Measurements from ENCODE around the gene ZGLP1.

Gene ZGLP1

DNA sequence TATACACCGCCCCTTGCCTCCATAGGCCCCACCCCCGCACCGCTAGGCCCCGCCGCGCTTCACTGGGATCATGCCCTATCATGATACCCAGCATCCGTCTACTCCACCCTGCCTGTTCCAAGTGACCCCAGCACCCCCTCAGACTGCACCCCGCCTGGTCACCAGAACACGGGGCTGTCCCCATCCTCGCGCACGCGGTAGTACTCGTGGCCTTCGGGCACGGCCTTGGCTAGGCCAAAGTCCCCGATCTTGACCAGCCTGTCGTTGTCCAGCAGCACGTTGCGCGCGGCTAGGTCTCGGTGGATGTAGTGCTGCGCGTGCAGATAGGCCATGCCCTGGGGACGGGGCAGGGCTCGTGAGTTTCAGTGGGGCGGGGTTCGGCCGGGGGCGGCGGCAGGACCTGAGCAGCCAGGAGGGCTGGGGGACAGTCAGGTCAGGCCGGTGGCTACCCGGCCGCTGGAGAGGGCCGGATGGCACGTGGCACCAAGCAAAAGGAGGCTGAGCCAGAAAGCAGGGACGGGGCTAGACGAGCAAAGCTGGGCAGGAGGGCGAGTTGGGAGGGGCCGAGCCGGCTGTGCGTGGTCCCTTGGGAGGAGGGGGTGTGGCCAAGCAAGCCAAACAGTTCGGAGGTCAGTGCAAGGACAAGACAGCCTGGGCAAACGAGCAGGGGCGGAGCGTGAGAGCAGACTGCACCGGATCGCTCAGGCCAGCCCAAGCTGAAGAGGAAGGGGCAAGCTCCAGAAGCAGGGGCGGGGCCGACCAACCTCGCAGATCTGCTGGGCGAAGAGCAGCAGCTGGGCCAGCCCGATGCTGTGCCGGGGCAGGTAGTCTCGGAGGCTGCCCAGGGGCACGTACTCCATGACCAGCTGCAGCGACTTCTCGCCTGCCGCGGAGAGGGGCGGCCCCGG, 43.4 kb upstream of the ZGLP1 start:
- H4K20me1 ChIP-seq (ENCODE audit: insufficient read depth, low read length, poor library complexity, severe bottlenecking), result no peaks in the 10 kb centered on the region
- no peaks in the 10 kb centered on the region for H3K4me1 ChIP-seq (ENCODE audit: insufficient read depth, low read length, poor library complexity, severe bottlenecking)
- H3F3A ChIP-seq (ENCODE audit: low read depth), result no peaks in the 10 kb centered on the region
- H3K9me2 ChIP-seq (replicated peaks; ENCODE audit: low read depth, low read length), result no peaks in the 10 kb centered on the region
- peaks cover 34% of the 10 kb centered on the region; the same call in 1 of the 2 replicates for H3K36me3 ChIP-seq (ENCODE audit: insufficient read depth, low read length)
- no peaks in the 10 kb centered on the region for H3K27me3 ChIP-seq (ENCODE audit: insufficient read depth, low read length, poor library complexity, severe bottlenecking)
- H3K79me2 ChIP-seq (ENCODE audit: insufficient read depth, low read length), result no peaks in the 10 kb centered on the region
- no peak overlapping the region for H3K4me2 ChIP-seq (ENCODE audit: low read depth, low read length, poor library complexity, severe bottlenecking)
- no peaks in the 10 kb centered on the region for H3K9me3 ChIP-seq (ENCODE audit: insufficient read depth, low read depth, low read length)
- H2AFZ ChIP-seq (ENCODE audit: low read length), result no peak overlapping the region
- H3K9ac ChIP-seq (ENCODE audit: low read depth, low read length, poor library complexity, severe bottlenecking), result no peak overlapping the region
- TF ChIP-seq, protein P1, sequence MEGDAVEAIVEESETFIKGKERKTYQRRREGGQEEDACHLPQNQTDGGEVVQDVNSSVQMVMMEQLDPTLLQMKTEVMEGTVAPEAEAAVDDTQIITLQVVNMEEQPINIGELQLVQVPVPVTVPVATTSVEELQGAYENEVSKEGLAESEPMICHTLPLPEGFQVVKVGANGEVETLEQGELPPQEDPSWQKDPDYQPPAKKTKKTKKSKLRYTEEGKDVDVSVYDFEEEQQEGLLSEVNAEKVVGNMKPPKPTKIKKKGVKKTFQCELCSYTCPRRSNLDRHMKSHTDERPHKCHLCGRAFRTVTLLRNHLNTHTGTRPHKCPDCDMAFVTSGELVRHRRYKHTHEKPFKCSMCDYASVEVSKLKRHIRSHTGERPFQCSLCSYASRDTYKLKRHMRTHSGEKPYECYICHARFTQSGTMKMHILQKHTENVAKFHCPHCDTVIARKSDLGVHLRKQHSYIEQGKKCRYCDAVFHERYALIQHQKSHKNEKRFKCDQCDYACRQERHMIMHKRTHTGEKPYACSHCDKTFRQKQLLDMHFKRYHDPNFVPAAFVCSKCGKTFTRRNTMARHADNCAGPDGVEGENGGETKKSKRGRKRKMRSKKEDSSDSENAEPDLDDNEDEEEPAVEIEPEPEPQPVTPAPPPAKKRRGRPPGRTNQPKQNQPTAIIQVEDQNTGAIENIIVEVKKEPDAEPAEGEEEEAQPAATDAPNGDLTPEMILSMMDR (conservative IDR thresholded peaks at IDR 0.05; ENCODE audit: low read length), result no peak
- no peak for TF ChIP-seq EZH2phosphoT487 (IDR thresholded peaks at IDR 0.05; ENCODE audit: borderline replicate concordance)
- no peak overlapping the region for H3K4me3 ChIP-seq (ENCODE audit: low read length, poor library complexity, severe bottlenecking)

DNA sequence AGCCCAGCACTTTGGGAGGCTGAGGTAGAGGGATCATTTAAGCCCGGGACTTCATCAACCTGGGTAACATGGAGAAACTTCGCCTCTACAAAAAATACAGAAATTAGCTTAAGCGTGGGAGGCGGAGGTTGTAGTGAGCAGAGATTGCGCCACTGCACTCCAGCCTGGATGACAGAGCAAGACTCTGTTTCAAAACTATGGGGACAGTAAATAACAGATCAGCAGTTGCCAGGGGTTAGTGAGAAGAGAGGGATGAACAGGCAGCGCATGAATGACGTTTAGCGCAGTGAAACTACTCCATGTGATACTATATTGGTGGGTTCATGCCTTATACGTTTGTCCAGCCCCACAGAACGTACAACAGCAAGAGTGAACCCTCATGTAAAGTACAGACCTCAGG, 36.9 kb upstream of the ZGLP1 start:
- peaks cover 7% of the 10 kb centered on the region; the same call in 1 of the 2 replicates for H3K36me3 ChIP-seq (ENCODE audit: insufficient read depth, low read length)
- H3K4me1 ChIP-seq (ENCODE audit: insufficient read depth, low read length, poor library complexity, severe bottlenecking), result no peaks in the 10 kb centered on the region
- H3K27me3 ChIP-seq (ENCODE audit: insufficient read depth, low read length, poor library complexity, severe bottlenecking), result no peaks in the 10 kb centered on the region
- no peaks in the 10 kb centered on the region for H3K79me2 ChIP-seq (ENCODE audit: insufficient read depth, low read length)
- no peak overlapping the region for H3K4me3 ChIP-seq (ENCODE audit: low read length, poor library complexity, severe bottlenecking)
- TF ChIP-seq, protein P1 (conservative IDR thresholded peaks at IDR 0.05; ENCODE audit: low read length), result no peak
- no peak for TF ChIP-seq EZH2phosphoT487 (IDR thresholded peaks at IDR 0.05; ENCODE audit: borderline replicate concordance)
- no peak overlapping the region for H2AFZ ChIP-seq (ENCODE audit: low read length)
- no peak overlapping the region for H3K4me2 ChIP-seq (ENCODE audit: low read depth, low read length, poor library complexity, severe bottlenecking)
- H3K9ac ChIP-seq (ENCODE audit: low read depth, low read length, poor library complexity, severe bottlenecking), result no peak overlapping the region
- H3F3A ChIP-seq (ENCODE audit: low read depth), result no peaks in the 10 kb centered on the region
- no peaks in the 10 kb centered on the region for H3K9me2 ChIP-seq (replicated peaks; ENCODE audit: low read depth, low read length)
- H4K20me1 ChIP-seq (ENCODE audit: insufficient read depth, low read length, poor library complexity, severe bottlenecking), result no peaks in the 10 kb centered on the region
- H3K9me3 ChIP-seq (ENCODE audit: insufficient read depth, low read depth, low read length), result no peaks in the 10 kb centered on the region

DNA sequence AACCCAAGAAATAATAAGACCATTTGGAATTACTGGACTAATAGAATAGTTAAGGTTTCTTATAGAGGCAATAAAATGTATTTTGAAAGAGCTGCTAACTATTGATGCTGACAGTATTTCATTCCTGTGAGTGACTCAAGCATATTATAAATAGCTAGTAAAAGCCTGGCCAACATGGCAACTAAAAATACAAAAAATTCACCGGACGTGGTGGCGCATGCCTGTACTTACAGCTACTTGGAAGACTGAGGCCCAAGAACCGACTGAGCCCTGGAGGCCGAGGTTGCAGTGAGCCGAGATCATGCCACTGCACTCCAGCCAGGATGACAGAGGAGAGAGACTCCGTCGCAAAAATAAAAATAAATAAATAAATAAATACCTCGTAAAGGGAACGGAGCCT, 35.2 kb upstream of the ZGLP1 start:
- Histone ChIP-seq H3K9ac (ENCODE audit: low read depth, low read length, poor library complexity, severe bottlenecking) (no peak overlapping the region), H3K9me3 (ENCODE audit: insufficient read depth, low read depth, low read length) (no peaks in the 10 kb centered on the region), H3F3A (ENCODE audit: low read depth) (no peaks in the 10 kb centered on the region), H2AFZ (ENCODE audit: low read length) (no peak overlapping the region), H3K9me2 (replicated peaks; ENCODE audit: low read depth, low read length) (no peaks in the 10 kb centered on the region), H3K4me3 (ENCODE audit: low read length, poor library complexity, severe bottlenecking) (no peak overlapping the region), H3K4me2 (ENCODE audit: low read depth, low read length, poor library complexity, severe bottlenecking) (no peak overlapping the region), H3K27me3 (ENCODE audit: insufficient read depth, low read length, poor library complexity, severe bottlenecking) (no peaks in the 10 kb centered on the region), H3K36me3 (ENCODE audit: insufficient read depth, low read length) (no peaks in the 10 kb centered on the region), H3K79me2 (ENCODE audit: insufficient read depth, low read length) (no peaks in the 10 kb centered on the region), H4K20me1 (ENCODE audit: insufficient read depth, low read length, poor library complexity, severe bottlenecking) (no peaks in the 10 kb centered on the region), H3K4me1 (ENCODE audit: insufficient read depth, low read length, poor library complexity, severe bottlenecking) (peaks cover 9% of the 10 kb centered on the region)
- TF ChIP-seq EZH2phosphoT487 (IDR thresholded peaks at IDR 0.05; ENCODE audit: borderline replicate concordance), result no peak
- TF ChIP-seq, protein P1 (conservative IDR thresholded peaks at IDR 0.05; ENCODE audit: low read length), result no peak

Measured in Loucy (cell line).